ENCODE measurements around the gene WDR64. TPM values are rescaled to one million over a fixed set of nuclear protein-coding genes. Genes with fewer than 3 reads are reported as not detected.

The WDR64 gene
- total RNA-seq, 1 experiment from 2014 or later: not detected

DNA sequence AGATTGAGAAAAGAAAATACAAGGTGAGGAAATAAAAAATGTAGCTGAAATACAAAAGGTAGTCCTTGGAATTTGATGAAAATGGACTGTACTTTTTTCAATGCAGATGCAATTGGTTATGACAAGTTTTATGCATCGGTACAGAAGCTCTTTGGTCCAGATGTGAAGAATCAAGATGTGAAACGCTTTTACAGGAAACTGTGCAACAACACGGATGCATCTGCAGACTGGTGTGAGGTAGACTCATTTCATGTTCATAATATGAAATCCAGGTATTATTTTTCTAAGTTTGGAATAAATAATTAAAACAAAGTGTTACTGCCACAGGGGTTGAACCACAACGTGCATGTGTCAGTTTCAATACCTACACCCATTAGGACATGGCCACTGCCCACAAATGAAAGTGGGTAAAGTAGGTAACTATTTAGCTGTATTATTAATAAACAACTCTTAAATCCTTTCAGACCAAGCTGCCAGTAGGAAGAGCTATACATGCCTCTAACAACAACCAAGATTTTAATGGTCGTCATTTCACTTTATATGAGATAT lies 8.4 kb downstream of the WDR64 start:
- no TSS peak for BruUV-seq (replicated peaks)
- CTCF ChIA-PET: no interaction called here
- no peak for DNase-seq

DNA sequence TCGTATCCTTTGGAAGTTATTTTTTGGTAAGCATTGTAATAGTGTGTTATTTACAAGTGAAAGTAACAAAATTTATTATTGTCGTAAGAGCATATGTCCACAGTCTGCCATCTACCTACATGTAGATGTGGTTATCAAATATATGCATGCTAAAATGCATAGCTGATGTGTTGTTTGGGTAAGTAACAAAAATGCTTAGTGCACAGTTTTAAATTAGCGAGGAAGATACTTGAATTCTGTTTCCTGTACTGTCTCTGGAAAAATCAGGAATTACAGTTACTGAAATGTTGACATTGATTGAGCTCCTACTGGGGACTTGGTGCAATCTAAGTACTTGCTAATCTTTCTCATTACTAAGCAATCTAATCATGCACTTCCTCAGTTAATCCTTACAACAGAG lies 14.3 kb downstream of the WDR64 start:
- Histone ChIP-seq H3K4me3 (no peak overlapping the region), H2AFZ (no peak overlapping the region), H3K4me2 (no peak overlapping the region), H3K9me3 (ENCODE audit: insufficient read depth, low read depth) (no peaks in the 10 kb centered on the region), H3K27me3 (ENCODE audit: insufficient read depth, low read depth) (no peaks in the 10 kb centered on the region), H3K79me2 (ENCODE audit: low read depth) (no peaks in the 10 kb centered on the region), H3K36me3 (ENCODE audit: low read depth) (no peaks in the 10 kb centered on the region), H3K4me1 (replicated peaks; ENCODE audit: insufficient read depth) (no peaks in the 10 kb centered on the region), H3K27ac (no peak overlapping the region), H3K9me2 (ENCODE audit: insufficient read depth) (no peaks in the 10 kb centered on the region), H3F3A (ENCODE audit: insufficient read depth, low read depth) (no peaks in the 10 kb centered on the region), H4K20me1 (ENCODE audit: insufficient read depth) (no peaks in the 10 kb centered on the region)
- CTCF ChIA-PET: no interaction called here
- TF ChIP-seq, protein P1, sequence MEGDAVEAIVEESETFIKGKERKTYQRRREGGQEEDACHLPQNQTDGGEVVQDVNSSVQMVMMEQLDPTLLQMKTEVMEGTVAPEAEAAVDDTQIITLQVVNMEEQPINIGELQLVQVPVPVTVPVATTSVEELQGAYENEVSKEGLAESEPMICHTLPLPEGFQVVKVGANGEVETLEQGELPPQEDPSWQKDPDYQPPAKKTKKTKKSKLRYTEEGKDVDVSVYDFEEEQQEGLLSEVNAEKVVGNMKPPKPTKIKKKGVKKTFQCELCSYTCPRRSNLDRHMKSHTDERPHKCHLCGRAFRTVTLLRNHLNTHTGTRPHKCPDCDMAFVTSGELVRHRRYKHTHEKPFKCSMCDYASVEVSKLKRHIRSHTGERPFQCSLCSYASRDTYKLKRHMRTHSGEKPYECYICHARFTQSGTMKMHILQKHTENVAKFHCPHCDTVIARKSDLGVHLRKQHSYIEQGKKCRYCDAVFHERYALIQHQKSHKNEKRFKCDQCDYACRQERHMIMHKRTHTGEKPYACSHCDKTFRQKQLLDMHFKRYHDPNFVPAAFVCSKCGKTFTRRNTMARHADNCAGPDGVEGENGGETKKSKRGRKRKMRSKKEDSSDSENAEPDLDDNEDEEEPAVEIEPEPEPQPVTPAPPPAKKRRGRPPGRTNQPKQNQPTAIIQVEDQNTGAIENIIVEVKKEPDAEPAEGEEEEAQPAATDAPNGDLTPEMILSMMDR (conservative IDR thresholded peaks at IDR 0.05): no peak
- TF ChIP-seq EZH2 (IDR thresholded peaks at IDR 0.05; ENCODE audit: low read depth): no peak
- POLR2A ChIA-PET (ENCODE audit: unreplicated experiment): interaction anchor here (0.6 kb wide), 1 partner anchor 25 kb away, joined by 5 read pairs; no protein-coding TSS in a partner anchor
- DNase-seq: no peak
- intact Hi-C loops (cut with micrococcal nuclease; ENCODE audit: unreplicated experiment): no loop called here
- BruUV-seq (replicated peaks): no TSS peak

More for the DNA sequence above, 8.4 kb downstream of the WDR64 start:
- Histone ChIP-seq H3K27ac (no peak overlapping the region), H3K27me3 (ENCODE audit: insufficient read depth, low read depth) (no peaks in the 10 kb centered on the region), H3K36me3 (ENCODE audit: low read depth) (no peaks in the 10 kb centered on the region), H4K20me1 (ENCODE audit: insufficient read depth) (no peaks in the 10 kb centered on the region), H2AFZ (no peak overlapping the region), H3K9me2 (ENCODE audit: insufficient read depth) (no peaks in the 10 kb centered on the region), H3K4me1 (replicated peaks; ENCODE audit: insufficient read depth) (peaks cover 11% of the 10 kb centered on the region), H3K9me3 (ENCODE audit: insufficient read depth, low read depth) (no peaks in the 10 kb centered on the region), H3K4me3 (no peak overlapping the region), H3F3A (ENCODE audit: insufficient read depth, low read depth) (0 out of 2 replicates have a peak, but pooled peaks cover 6% of the 10 kb centered on the region), H3K4me2 (no peak overlapping the region), H3K79me2 (ENCODE audit: low read depth) (no peaks in the 10 kb centered on the region)
- TF ChIP-seq, protein P1 (conservative IDR thresholded peaks at IDR 0.05): no peak
- TF ChIP-seq EZH2 (IDR thresholded peaks at IDR 0.05; ENCODE audit: low read depth): no peak
- intact Hi-C loops (cut with micrococcal nuclease; ENCODE audit: unreplicated experiment): no loop called here
- POLR2A ChIA-PET (ENCODE audit: unreplicated experiment): no interaction called here

DNA sequence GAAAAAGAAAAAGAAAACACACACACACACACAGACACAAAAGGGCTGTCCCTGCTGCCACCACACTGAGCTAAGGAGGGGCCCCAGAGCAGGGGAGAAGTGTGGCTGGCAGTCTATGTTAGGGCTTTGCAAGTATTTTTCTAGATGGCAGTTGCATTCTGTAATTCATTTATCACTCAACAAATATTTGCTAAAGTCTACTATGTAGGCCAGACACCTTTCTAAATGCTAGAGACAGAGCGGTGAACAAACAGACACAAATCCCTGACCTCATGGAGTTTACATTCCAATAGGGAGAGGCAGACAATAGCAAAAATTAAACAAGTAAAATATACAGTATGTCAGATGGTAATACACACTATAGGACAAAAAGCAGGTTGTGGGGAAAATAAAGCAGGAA lies 20.2 kb downstream of the WDR64 start:
- no peaks in the 10 kb centered on the region for H3K9me2 ChIP-seq (ENCODE audit: insufficient read depth)
- no peak overlapping the region for H2AFZ ChIP-seq
- H3K79me2 ChIP-seq (ENCODE audit: low read depth): no peaks in the 10 kb centered on the region
- ChIA-PET CTCF (no interaction called here), POLR2A (ENCODE audit: unreplicated experiment) (no interaction called here)
- no peak for TF ChIP-seq EZH2 (IDR thresholded peaks at IDR 0.05; ENCODE audit: low read depth)
- TF ChIP-seq, protein P1 (conservative IDR thresholded peaks at IDR 0.05): no peak
- no peak overlapping the region for H3K27ac ChIP-seq
- H3K4me3 ChIP-seq: no peak overlapping the region
- no peaks in the 10 kb centered on the region; the same call in 1 of the 2 replicates for H3K9me3 ChIP-seq (ENCODE audit: insufficient read depth, low read depth)
- DNase-seq: no peak
- no peaks in the 10 kb centered on the region for H3F3A ChIP-seq (ENCODE audit: insufficient read depth, low read depth)
- H3K4me2 ChIP-seq: no peak overlapping the region
- H3K36me3 ChIP-seq (ENCODE audit: low read depth): no peaks in the 10 kb centered on the region
- intact Hi-C loops (cut with micrococcal nuclease; ENCODE audit: unreplicated experiment): no loop called here
- no peaks in the 10 kb centered on the region for H3K27me3 ChIP-seq (ENCODE audit: insufficient read depth, low read depth)
- no peaks in the 10 kb centered on the region for H3K4me1 ChIP-seq (replicated peaks; ENCODE audit: insufficient read depth)
- no TSS peak for BruUV-seq (replicated peaks)
- no peaks in the 10 kb centered on the region for H4K20me1 ChIP-seq (ENCODE audit: insufficient read depth)
